ENCODE data around the gene OSBPL1A. TPM values are rescaled to one million over a fixed set of nuclear protein-coding genes. Genes with fewer than 3 reads are reported as not detected.
"Not testable (repeated sequence)": the region's sequence is repeated elsewhere in the genome, so short reads cannot be mapped to it uniquely, and the experiment has no call there.

Gene OSBPL1A
- total RNA-seq, 1 donor from 2014 or later: 18.3 TPM

- H3K27me3 ChIP-seq (ENCODE audit: control insufficient read depth, insufficient read depth, low read length); H3K4me3 ChIP-seq (ENCODE audit: low read depth, low read length): not testable (repeated sequence)
Observed at GRCh38 chr18:24359787-24360530, 37.7 kb downstream of the OSBPL1A start.

DNA sequence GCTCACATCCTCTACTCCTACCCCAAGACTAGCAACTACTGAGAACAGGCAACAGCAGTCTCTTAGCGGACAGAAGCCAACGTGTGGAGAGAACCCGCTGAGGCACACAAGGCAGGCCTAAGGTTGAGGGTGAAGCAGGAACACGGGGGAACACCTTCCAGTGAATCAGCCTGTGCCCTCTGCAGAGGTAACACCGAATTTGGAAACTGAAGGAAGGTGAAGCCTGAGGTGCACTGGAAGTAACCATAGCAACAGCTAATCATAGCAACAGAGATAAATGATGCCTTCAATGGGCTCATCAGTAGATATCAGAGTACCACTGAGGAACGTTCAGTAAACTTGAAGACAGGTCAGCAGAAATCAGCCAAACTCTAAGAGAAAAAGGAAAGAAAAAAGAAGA is 43.3 kb downstream of the OSBPL1A start:
- DNase-seq (ENCODE audit: low read depth): no peak
- H3K4me3 ChIP-seq (ENCODE audit: low read depth, low read length): no peak overlapping the region
- no peaks in the 10 kb centered on the region for H3K36me3 ChIP-seq (ENCODE audit: control insufficient read depth, insufficient read depth, low read length)
- TF ChIP-seq CTCF (IDR thresholded peaks at IDR 0.05; ENCODE audit: insufficient read depth, low read length, poor library complexity, severe bottlenecking): no peak
- no peaks in the 10 kb centered on the region for H3K27me3 ChIP-seq (ENCODE audit: control insufficient read depth, insufficient read depth, low read length)

More at GRCh38 chr18:24359787-24360530, 37.7 kb downstream of the OSBPL1A start:
- not testable (repeated sequence) for DNase-seq (ENCODE audit: low read depth); H3K36me3 ChIP-seq (ENCODE audit: control insufficient read depth, insufficient read depth, low read length)
- peak; percentile 58 for TF ChIP-seq CTCF (IDR thresholded peaks at IDR 0.05; ENCODE audit: insufficient read depth, low read length, poor library complexity, severe bottlenecking)

- DNase-seq (ENCODE audit: low read depth): no peak
- Histone ChIP-seq H3K27me3 (ENCODE audit: control insufficient read depth, insufficient read depth, low read length) (no peaks in the 10 kb centered on the region), H3K36me3 (ENCODE audit: control insufficient read depth, insufficient read depth, low read length) (no peaks in the 10 kb centered on the region), H3K4me3 (ENCODE audit: low read depth, low read length) (no peak overlapping the region)
- no peak for TF ChIP-seq CTCF (IDR thresholded peaks at IDR 0.05; ENCODE audit: insufficient read depth, low read length, poor library complexity, severe bottlenecking)
Observed at GRCh38 chr18:24346254-24346653, 51.4 kb downstream of the OSBPL1A start.

DNA sequence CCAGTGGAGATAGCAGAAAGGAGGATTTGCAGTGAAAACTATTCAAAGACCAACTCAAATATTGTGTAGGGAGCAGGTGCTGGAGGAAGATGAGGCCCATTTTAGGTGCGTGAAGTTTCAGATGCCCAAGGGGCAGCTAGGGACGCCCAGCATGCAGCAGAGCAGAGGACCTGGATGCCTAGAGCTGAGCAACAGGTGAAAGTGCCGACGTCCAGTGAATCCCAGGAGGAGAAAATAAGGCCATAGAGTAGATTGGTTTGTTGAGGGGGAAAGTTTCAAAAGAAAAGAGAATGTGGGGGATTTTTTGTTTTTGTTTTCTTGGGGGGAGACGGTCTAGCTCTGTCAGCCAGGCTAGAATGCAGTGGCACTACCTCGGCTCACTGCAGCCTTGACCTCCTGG is 53.1 kb downstream of the OSBPL1A start:
- DNase-seq (ENCODE audit: low read depth): no peak
- no peak overlapping the region for H3K4me3 ChIP-seq (ENCODE audit: low read depth, low read length)
- H3K27me3 ChIP-seq (ENCODE audit: control insufficient read depth, insufficient read depth, low read length): no peaks in the 10 kb centered on the region
- H3K36me3 ChIP-seq (ENCODE audit: control insufficient read depth, insufficient read depth, low read length): no peaks in the 10 kb centered on the region
- no peak for TF ChIP-seq CTCF (IDR thresholded peaks at IDR 0.05; ENCODE audit: insufficient read depth, low read length, poor library complexity, severe bottlenecking)

GRCh38 chr18:24342347-24342746 is 55.3 kb downstream of the OSBPL1A start:
- H3K4me3 ChIP-seq (ENCODE audit: low read depth, low read length): no peak overlapping the region
- no peak for TF ChIP-seq CTCF (IDR thresholded peaks at IDR 0.05; ENCODE audit: insufficient read depth, low read length, poor library complexity, severe bottlenecking)
- no peak for DNase-seq (ENCODE audit: low read depth)
- no peaks in the 10 kb centered on the region for H3K27me3 ChIP-seq (ENCODE audit: control insufficient read depth, insufficient read depth, low read length)
- no peaks in the 10 kb centered on the region for H3K36me3 ChIP-seq (ENCODE audit: control insufficient read depth, insufficient read depth, low read length)

DNA sequence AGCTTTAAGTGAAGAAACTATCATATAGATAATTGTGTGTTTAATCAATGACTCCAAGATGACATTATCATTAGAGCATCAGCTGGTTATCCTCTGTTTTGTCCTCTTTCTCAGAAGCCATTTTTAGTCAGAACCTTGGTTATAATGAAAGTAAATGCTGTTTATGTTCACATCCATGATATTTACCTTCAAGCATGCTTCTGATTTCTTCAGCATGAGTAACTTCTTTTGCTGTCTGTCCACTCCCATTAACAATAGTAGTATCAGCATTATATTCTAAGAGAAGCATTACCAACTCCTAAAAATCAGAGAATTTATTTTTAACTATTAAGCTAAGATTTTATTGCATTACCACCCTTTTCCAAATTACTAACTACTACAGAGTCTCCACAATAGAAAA is 56.3 kb downstream of the OSBPL1A start:
- no peaks in the 10 kb centered on the region for H3K27me3 ChIP-seq (ENCODE audit: control insufficient read depth, insufficient read depth, low read length)
- TF ChIP-seq CTCF (IDR thresholded peaks at IDR 0.05; ENCODE audit: insufficient read depth, low read length, poor library complexity, severe bottlenecking): no peak
- no peak overlapping the region for H3K4me3 ChIP-seq (ENCODE audit: low read depth, low read length)
- no peaks in the 10 kb centered on the region for H3K36me3 ChIP-seq (ENCODE audit: control insufficient read depth, insufficient read depth, low read length)
- DNase-seq (ENCODE audit: low read depth): no peak

All from kidney epithelial cell (primary cell).